H1 (cell line): ENCODE measurements around the gene PDZRN4. TPM values are rescaled to one million over a fixed set of nuclear protein-coding genes. Genes with fewer than 3 reads are reported as not detected.

Source experiments
- BRCA1 ChIP-seq: IDR thresholded peaks from 2 replicates; pipeline ENCODE4 v1.6.1; 2012; ENCODE audit warnings: low read depth, low read length, improper control_type of control experiment
- CHD7 ChIP-seq: fragments of 300-600 bp; sonication (generic); IDR thresholded peaks from 2 replicates; pipeline ENCODE4 v1.7.1; 2012; ENCODE audit warnings: low read length, moderate library complexity, mild to moderate bottlenecking, inconsistent platforms; ENCODE audit not compliant: insufficient replicate concordance
- polyA plus RNA-seq, 7 experiments: library from polyadenylated mRNA; depleted of rRNA in 3 of 7; stranded (reverse) in 5 of 7; unstranded in 2 of 7; fragments of >200 nt in 5 of 7; fragments of 200-250 nt in 2 of 7; gene quantifications; 1 replicate in 5 of 7; 2 replicates in 1 of 7; 4 replicates in 1 of 7; pipeline versions ENCODE4 v1.2.1 to v1.2.3, GENCODE V29; 2011 to 2013; ENCODE audit warnings: missing spikeins in 2 of 7, mixed read lengths in 2 of 7
- total RNA-seq: library from RNA; stranded (reverse); fragmentation: NEBNext Ultra II Directional; extraction: Animal tissue kit (Norgen Biotek cat#: 25700); gene quantifications from 2 replicates; pipeline ENCODE4 v1.2.1, GENCODE V29; 2021

The PDZRN4 gene
- total and polyA plus RNA-seq, 2 of the 8 experiments (the other 6 are each of a cell fraction or from before 2014, with no cell fraction given): not detected

- TF ChIP-seq CHD7 (no peak), BRCA1 (no peak)
Measured at GRCh38 chr12:41151793-41152192, 36.3 kb upstream of the PDZRN4 start (continued).
